Astrocyte of the hippocampus (primary cell): Measurements from ENCODE around the gene CHTF18.
"Not testable (repeated sequence)": the region's sequence is repeated elsewhere in the genome, so short reads cannot be mapped to it uniquely, and the experiment has no call there.

Experiments
- DNase-seq: peaks from one replicate; pipeline ENCODE4 v3.0.0; 2011; ENCODE audit warnings: low read depth, low spot score

Gene CHTF18

DNA sequence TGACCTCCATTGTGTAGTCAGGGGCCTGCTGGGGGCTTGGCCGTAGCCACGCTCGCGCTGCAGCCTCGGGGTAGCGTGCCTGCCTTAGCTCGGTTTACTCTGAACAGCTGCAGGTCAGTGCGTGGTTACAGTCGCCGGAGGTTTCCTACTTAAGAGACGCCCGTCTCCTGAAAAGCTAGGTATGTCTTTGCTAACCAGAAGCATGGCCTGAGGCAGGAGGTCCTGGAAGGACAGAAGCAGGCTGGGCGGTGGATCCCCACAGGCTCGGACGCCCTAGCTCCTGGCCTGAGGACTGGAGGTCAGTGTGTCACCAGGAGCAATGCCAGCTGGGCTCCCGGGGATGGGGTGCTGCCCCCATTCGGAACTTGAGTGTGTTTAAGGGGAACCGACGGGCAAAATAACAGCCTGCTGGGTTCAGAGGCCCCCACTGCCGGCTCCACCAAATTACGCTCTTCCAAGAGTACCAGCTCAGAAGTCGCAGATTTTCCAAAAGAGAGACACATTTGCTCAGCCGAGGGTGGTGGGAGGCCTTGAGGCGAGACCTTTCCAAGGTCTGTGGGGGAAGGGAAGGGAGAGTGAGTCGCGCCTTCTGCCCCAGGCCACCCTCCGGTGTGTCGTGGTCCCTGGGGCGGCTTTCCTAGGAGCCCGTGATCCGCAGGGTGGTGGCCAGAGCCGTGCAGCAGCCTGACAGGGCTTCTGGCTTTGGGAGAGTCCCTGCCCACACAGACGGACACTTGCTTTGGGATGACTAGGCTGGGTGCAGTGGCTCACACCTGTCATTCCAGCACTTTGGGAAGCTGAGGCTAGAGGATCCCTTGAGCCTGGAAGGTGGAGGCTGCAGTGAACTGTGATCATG, 16.0 kb downstream of the CHTF18 start:
- no peak for DNase-seq

DNA sequence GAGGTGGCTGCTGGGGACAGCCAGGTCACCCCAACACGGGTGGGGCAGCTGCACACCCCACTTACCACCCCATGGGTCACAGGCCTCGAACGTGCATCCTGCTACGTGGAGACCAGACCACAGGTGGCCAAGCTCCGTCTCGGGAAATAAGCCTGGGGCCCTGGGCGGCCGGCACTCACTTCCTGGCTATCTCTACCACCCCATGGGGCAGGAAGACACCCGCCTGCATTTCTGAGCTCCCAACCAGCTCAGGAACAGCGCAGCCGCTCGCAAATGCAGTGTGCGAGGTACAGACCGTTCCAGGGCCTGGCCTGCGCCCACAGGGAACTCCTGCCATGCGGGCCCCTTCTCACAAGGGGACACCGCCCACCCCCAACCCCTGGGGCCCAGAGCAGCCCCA, 17.1 kb downstream of the CHTF18 start:
- DNase-seq = no peak

DNA sequence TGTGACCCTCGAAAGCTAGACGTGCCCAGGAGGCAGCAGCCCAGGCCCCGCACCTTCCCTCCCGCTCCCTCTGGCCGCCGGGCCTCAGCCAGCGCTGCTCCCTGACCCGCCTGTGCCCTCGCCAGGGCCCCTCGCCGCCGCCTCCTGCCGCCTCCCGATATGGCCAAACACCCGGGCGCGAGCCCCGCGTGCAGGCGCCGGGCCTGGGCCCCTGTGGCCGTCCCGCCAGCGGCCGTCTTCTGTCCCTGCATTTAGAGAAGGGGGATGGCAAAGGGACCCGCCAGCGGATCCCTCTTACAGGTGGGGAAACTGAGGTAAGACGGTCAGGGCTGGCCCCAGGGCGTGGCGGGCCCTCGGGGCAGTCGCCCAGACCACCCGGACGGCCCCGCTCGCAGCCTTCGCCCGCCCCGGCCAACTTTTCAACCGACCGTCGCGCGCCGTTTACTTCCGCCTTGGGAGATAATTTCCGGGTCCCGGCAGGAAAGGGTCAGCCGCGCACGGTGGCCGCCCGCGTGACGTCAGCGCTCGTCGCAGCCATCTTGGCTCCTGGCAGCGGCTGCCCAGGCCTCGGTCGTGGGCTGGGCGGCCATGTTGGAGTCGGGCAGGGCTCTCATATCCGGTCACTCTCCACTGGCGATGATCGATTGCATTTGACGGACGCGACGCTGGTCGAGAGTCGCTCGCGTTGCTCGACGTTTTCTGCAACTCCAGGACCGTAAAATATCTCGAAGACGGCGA, 19.1 kb downstream of the CHTF18 start:
- peak; percentile 98 for DNase-seq

DNA sequence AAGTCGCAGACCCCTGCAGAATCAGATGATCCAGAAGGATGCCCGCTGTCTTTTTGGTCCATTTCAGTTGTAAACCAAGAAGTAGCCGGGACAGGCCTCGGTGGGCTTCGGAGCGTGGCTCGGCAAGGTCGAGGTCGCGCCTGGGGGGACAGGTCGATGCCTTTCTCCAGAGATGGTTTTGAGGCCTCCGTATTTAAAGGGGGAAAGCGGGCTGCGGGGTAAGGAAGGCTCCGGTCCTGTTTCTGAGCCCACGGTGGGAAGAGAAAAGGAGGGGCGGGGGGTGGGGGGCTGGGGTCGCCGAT, 19.6 kb downstream of the CHTF18 start:
- DNase-seq = no peak

DNA sequence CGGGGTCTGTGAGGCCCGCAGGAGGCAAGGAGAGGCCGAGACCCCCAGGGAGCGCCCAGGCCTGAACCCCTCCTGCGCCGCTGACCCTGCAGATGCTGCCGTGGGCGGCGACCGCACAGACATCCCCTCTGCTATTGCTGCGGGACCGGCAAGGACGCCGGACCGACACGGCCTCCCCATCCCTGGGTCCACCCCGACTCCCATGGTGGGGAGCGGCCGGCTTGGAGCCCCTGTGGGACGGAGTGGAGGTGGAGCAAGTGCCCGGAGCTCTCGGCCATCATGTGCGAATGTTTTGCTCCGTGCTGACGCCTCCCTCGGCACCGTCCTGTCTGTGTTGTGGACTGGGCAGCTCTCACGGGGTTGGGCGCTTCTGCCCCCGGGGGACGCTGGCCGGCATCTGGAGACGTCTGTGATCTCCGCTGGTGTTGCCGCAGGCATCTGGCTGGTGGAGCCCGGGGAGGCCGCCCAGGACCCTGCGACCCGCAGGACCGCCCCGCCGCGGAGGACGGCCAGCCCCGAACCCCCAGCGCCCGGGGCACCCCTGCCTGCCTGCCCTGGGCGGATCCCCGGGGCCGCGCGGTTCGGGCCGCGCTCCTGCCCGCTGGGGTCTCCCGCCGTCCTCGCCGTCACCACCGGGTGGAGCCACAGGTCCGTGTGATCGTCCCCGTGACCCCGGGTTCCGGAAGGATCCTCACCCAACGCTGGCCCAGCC, 24.9 kb downstream of the CHTF18 start:
- peak; percentile 67 for DNase-seq

DNA sequence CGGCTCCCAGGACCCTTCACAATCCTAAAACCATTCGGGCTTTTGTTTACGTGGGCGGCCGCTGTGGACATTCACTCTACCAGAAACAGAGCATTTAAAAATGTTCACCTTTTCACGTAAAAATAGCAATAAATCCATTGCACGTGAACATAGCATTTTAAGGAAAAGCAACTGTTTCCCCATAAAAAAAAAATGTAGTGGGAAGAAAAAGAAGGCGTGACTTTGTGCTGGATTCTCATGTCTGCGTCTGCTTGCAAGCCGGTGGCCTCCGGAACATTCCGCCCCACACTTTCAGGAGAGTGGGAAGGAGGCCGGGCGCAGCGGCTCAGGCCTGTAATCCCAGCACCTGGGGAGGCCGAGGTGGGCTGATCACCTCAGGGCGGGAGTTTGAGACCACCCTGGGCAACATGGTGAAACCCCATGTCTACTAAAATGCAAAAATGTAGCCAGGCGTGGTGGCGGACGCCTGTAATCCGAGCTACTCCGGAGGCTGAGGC, 25.5 kb downstream of the CHTF18 start:
- no peak for DNase-seq

DNA sequence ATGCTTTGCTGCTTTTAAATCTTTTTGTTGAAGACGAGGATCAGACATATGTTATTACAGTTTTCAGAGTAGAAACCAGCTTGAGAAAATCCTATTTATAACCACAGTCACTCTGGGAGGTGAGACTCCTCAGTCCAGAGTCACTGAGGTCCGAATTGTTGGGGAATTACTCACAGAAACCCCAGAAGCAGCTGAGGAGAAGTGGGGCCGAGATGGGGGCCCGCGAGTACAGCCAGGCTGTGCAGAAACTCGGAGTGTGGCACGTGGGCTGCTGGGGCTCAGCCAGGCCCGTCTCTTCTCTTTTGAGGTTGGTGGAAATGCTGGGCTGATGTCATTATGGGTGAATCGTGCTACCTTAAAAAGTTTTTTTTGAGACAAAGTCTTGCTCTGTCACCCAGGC, 26.6 kb downstream of the CHTF18 start:
- DNase-seq = peak; percentile 76

DNA sequence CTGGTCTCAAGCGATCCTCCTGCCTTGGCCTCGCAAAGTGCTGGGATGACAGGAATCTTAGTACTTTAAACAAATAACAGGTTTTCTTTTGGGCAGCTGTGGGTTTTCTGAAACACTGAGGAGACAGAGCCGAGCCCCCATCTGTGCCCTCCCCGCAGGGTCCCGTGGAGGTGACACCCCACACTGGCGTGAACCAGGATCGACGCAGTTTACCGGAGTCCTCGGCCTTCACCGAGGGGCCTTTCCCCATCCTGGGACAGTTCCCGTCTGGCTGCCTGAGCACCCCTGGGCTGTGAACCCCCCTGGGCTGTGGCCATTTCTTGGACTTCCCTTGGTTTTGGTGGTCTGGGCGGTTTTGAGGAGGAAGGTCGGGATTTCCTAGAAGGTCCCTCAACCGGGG, 27.4 kb downstream of the CHTF18 start:
- DNase-seq = no peak

DNA sequence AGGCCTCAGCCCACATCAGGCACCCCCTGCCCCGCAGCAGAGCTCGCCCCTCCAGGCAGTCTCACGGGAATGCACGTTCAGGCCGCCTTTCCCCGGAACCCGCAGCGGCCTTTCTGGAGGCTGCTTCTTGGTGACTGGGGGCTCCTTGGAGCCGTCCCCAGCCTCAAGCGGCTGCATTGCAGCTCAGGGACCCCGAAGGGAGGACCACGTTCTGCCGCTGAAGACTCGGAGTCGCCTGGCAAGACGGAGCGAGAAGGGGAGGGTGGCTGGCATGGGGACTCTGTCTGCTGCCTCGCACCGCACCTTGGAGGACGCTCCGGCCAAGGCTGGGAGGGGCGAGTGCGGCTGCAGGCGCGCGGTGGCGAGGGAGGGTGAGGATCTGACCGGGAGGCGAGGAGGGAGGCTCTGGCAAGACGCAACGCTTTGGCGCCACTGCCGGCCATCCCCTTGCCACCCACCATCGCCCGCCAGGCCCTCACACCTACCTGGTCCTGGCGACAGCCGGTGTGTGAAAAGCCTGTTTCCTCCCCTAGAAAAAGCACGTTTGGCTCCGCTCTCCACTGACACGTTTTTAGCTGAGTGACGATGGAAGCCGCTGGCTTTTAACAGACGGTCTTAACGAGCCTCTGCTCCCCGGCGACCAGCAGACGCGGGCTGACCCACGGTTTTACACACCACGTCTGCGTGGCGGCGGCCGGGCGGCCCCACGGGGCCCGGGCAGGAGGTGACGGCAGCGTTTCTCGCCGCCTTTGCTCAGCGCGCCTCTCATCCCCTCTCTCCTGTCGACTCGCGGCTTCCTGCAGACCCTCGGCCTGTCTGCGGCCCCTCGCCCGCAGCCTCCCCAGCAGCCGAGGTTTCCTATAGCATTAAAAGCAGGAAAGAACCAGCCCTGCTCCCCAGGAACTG, 28.8 kb downstream of the CHTF18 start:
- DNase-seq = no peak

DNA sequence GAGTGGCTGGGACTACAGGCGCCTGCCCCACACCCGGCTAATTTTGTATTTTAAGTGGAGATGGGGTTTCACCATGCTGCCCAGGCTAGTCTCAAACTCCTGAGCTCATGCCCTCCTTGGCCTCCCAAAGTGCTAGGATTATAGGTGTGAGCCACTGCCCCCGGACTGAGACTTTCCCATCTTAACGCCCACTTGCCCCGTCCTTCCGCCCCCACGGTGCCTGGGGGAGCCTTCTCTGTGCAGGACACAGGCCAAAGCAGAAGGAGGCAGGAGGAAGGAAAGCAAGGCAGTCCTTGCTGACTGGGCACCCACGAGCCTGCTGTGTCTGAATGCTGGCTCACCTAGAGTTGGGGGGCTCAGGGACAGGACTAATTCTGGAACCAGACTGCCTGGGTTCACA, 29.7 kb downstream of the CHTF18 start:
- DNase-seq = no peak

DNA sequence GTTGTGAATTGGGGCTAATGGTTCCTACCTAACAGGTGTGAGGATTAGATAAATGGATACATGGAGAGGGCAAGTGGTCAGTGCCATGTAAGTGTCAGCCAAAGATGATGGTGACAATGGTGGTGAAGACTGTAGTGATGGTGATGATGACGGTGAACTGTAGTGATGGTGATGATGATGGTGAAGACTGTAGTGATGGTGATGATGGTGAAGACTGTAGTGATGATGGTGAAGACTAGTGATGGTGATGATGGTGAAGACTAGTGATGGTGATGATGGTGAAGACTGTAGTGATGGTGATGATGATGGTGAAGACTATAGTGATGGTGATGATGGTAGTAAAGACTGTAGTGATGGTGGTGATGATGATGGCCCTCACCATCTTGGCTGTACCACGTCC, 30.2 kb downstream of the CHTF18 start:
- no peak for DNase-seq

DNA sequence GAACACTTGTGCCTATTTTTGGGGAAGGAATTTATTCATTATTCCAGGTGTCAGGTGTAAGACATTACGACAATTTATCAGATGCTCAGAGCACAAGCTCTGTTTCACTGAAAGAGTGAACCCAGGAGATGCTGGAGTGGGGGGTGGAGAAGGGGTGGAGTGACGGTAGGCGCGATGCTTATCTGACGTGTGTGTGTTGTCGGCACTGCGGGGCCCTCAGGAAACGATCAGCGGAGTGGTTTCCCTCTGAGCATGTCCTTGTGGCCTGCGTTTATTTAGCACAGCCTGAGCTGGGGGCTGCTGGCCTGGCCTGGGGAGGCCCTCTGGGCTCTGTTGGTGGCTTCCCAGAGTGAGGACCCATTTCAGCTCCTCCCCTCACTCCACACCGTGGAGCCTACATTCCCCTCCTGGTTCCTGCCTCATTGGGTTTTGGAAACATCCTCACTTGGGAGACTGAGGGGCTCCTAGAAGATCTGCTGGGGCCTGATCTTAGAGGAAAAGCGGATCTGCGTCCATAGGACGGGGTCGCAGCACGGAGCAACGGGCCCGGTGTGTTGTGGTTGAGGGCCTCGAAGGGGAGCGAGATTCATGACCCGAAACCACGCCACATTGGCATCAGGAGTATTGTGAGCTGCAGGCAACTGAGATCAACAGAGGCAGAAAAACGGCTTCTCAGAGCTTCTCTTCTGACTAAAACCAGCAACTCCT, 31.1 kb downstream of the CHTF18 start:
- DNase-seq = no peak

DNA sequence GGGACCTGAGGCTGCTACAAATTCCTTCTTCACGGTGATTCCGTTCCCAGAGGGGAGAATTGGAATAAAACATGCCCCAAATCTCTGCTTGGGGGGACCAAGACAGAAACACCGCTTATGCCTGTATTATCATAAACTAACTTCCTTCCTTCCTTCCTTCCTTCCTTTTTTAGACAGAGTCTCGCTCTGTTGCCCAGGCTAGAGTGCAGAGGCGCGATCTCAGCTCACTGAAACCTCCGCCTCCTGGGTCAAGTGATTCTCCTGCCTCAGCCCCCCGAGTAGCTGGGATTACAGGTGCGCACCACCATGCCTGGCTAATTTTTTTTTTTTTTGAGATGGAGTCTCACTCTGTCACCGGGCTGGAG, 31.6 kb downstream of the CHTF18 start:
- DNase-seq = not testable (repeated sequence)

DNA sequence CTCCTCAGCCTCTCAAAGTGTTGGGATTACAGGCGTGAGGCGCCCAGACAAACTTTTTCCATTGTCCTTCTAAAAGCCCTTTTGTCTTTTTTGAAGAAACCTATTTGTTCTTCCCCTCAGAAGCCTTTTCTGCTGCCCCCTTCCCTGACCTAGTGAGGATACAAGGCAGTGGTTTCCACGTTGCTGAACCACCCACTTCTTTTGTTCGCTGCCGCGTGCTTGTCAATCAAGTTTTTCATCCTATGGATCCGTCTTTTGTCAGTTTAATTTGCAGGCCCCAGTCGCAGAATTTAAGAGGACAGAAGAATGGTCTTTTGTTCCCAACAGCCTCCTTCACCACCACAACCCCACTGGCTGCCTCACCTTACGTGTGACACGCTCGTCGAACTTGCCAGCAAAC, 32.3 kb downstream of the CHTF18 start:
- DNase-seq = no peak

DNA sequence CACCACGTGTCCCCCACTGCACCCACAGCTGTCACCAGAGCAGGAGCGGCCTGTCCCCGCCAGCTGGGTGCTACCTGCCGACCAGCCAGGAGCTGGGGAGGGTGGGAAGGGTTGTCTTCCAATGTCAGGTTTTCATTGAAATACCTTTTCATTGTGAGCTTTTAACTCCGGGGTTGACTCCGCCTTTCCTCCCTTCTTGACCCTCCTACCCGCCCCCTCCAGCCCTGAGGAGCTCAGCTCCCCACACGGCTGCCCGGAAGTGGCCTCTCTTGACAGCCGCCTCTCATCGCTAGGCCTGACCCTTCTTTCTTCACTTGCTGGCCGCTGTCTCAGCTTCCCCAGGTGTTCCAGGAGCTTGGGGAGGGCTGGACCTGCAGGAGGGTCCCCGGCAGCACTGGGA, 33.3 kb downstream of the CHTF18 start:
- DNase-seq = no peak

DNA sequence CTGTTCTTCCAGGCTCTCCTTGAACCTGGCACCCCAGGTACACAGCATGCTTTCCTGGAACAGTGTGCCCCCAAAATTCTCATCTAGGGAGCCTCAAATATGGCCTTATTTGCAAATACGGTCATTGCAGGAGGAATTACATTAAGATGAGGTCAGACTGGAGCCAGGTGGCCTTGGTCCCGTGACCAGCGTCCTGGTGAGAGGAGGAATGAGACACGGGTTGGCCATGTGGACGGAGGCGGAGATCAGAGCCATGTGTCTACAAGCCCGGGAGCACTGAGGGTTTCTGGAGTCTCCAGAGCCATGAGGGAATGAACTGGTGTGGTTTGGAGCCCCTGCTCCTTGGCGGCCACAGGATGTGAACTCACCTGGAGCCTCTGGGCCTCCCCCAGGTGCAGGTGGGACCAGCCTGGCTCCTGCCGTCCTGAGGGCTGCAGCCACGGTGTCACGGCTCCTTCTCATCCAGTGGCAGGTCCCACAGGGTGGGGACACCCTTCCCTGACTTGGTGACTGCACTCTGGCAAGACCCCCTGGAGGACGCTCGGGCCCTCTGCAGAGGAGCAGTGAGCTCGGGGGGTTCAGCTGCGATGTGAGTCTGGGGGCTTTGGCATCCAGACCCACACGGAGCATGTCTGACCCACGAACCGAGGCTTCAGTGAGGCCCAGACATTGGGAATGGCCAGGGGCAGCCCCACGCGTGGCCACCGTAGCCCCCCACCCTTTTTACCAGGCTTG, 33.9 kb downstream of the CHTF18 start:
- DNase-seq = no peak

DNA sequence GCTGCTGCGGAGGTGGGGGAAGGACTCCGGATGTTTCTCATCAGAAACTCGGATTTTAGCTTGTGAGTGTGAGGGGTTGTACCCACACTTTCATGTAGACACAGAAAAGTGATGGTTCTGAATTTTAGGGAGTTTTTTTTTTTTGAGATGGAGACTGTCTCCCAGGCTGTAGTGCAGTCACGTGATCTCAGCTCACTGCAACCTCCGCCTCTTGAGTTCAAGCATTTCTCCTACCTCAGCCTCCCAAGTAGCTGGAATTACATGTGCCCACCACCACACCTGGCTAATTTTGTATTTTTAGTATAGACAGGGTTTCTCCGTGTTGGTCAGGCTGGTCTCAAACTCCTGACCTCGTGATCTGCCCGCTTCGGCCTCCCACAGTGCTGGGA, 34.5 kb downstream of the CHTF18 start:
- DNase-seq = no peak

DNA sequence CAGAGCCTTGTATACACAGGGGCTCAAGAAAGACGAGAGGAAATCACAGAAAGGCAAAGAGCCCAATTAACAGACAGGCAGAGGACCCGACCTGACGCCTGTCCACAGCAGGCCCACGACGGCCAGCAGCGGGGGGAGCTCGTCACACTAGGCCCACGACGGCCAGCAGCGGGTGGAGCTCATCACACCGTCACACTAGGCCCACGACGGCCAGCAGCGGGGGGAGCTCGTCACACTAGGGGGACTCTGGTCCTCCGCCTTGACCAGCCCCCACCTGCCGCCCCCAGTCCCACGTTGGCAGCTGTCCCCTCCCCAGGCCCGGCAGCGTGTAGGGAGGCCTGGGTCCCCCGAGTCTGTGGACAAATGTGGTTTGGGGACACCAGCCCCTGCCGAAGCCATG, 35.8 kb downstream of the CHTF18 start:
- no peak for DNase-seq

DNA sequence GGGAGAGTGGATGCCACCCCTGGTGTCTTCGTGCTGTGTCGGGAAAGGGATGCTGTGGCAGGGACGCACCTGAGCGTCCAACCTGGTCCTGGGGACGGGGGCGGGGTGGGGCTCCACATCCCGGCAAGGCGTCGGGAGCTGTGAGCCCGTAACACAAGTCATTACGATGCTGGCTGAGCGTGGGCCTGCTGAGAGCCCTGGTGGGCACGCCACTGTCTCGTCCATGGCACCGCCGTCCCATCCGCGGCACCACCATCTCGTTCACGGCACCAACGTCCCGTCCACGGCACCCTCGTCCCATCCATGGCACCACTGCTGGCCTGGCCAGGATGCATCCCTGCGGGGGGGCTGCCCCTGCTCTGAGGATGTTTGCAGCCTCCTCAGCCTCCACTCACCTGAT, 36.2 kb downstream of the CHTF18 start:
- DNase-seq = no peak

DNA sequence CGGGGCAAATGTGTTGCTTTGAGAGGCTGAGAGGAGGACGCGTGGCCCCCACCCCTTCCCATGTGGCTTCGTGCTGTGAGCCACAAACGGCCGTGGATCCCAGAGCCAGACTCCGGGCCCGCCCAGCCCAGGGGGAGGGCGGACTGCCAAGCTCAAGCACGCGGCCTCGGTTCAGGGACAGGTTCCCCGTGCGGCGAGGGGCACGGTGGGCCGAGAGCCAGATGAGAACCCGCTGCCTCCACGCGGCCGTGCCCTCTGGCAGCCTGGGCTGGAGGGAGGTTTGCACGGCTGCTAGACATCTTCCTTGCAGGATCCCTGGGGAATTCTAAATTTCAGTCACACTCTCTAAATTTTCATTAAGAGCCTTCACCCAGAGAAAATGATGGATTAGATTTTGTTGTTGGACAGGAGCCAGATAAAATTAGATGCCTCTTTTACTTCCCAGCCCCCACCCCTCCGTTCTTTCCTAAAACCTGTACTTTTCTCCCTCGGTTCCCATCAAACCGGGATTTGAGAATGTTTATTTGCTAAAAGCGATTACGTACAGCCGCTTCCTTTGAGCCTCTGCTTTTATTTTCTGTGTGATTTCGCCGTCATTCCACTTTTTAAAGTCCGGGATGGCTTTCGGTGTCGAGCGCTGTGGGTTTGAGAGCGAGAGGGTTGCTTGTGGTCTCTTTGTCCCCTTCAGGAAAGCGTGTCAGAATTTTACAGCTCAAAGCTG, 37.1 kb downstream of the CHTF18 start:
- DNase-seq = peak; percentile 61
